ENCODE measurements around the gene RCBTB1.

DNA sequence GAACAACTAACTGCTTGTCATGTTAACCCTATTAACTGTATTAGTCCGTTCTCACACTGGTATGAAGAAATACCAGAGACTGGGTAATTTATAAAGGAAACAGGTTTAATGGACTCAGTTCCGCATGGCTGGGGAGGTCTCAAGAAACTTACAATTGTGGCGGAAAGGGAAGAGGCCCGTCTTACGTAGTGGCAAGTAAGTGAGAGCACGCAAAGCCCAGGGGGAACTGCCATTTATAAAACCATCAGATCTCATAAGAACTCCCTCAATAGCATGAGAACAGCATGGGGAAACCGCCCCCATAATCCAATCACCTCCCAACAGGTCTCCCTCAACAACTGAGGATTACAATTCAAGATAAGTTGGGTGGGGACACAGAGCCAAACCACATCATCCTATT is 54.9 kb downstream of the RCBTB1 start:
- TF ChIP-seq POLR2AphosphoS5 (IDR thresholded peaks at IDR 0.05), result peak in 1 of 3 donors; percentile 40
- TF ChIP-seq, protein P1, sequence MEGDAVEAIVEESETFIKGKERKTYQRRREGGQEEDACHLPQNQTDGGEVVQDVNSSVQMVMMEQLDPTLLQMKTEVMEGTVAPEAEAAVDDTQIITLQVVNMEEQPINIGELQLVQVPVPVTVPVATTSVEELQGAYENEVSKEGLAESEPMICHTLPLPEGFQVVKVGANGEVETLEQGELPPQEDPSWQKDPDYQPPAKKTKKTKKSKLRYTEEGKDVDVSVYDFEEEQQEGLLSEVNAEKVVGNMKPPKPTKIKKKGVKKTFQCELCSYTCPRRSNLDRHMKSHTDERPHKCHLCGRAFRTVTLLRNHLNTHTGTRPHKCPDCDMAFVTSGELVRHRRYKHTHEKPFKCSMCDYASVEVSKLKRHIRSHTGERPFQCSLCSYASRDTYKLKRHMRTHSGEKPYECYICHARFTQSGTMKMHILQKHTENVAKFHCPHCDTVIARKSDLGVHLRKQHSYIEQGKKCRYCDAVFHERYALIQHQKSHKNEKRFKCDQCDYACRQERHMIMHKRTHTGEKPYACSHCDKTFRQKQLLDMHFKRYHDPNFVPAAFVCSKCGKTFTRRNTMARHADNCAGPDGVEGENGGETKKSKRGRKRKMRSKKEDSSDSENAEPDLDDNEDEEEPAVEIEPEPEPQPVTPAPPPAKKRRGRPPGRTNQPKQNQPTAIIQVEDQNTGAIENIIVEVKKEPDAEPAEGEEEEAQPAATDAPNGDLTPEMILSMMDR (IDR thresholded peaks at IDR 0.05 in 8 of 11, conservative IDR thresholded peaks at IDR 0.05 in 3 of 11), result no peak
